B cell (primary cell): ENCODE results near the gene CDRT4. TPM values are rescaled to one million over a fixed set of nuclear protein-coding genes. Genes with fewer than 3 reads are reported as not detected.

Experiments
- ATAC-seq: fragments of 200-7000 bp; cut with Tn5 transposase; one replicate; pipeline ENCODE4 v1.10.0; 2021; ENCODE audit warnings: low read depth, mild to moderate bottlenecking, moderate number of reproducible peaks, moderate library complexity
- CTCF ChIA-PET: fragments of 350-600 bp; sonication (Branson Sonifier 250); formaldehyde crosslinking; loops from one replicate; lab custom pipeline; 2021; ENCODE audit warnings: antibody characterized with exemption, inconsistent platforms; lab: Charles Lee
- POLR2A ChIA-PET: fragments of 350-600 bp; sonication (Branson Sonifier 250); formaldehyde crosslinking; loops from one replicate; lab custom pipeline; 2021; ENCODE audit warnings: antibody characterized with exemption; lab: Charles Lee
- DNase-seq: peaks from one replicate; pipeline ENCODE4 v3.0.0; 2013
- H2AFZ ChIP-seq: 2 replicates; pipeline ENCODE4 v1.6.1; 2012; ENCODE audit warnings: mild to moderate bottlenecking, low read depth, low read length; ENCODE audit not compliant: insufficient read depth, poor library complexity, severe bottlenecking
- H3K27ac ChIP-seq, 2 donors: 1 replicate in 1 of 2; 2 replicates in 1 of 2; pipeline ENCODE4 v1.5.1; 2012 to 2013; ENCODE audit warnings: low read length in 2 of 2, mild to moderate bottlenecking in 2 of 2, moderate library complexity in 1 of 2
- H3K27me3 ChIP-seq, 4 experiments: fragments of 200-600 bp in 1 of 4; sonication (generic) in 1 of 4; replicated peaks in 1 of 4; 1 replicate in 2 of 4; 2 replicates in 2 of 4; pipeline versions ENCODE4 v1.6.1 to v1.7.0; 2013 to 2016; ENCODE audit warnings: low read length in 3 of 4, mild to moderate bottlenecking in 2 of 4, mixed read lengths in 1 of 4, moderate library complexity in 1 of 4; ENCODE audit not compliant: insufficient read depth in 4 of 4, control insufficient read depth in 3 of 4; ENCODE audit errors: control extremely low read depth in 1 of 4
- H3K36me3 ChIP-seq, 2 experiments: replicated peaks in 1 of 2; 1 replicate in 1 of 2; 2 replicates in 1 of 2; pipeline versions ENCODE4 v1.6.1 to v1.7.1; 2013; ENCODE audit warnings: low read length in 1 of 2; ENCODE audit not compliant: insufficient read depth in 2 of 2, control insufficient read depth in 1 of 2; ENCODE audit errors: control extremely low read depth in 1 of 2, extremely low read depth in 1 of 2
- H3K4me1 ChIP-seq, 2 donors: fragments of 200-600 bp in 1 of 2; sonication (generic) in 1 of 2; 1 replicate in 1 of 2; 2 replicates in 1 of 2; pipeline versions ENCODE4 v1.5.1 to v1.6.1; 2013 to 2017; ENCODE audit warnings: low read length in 2 of 2; ENCODE audit not compliant: control insufficient read depth in 2 of 2, insufficient read depth in 2 of 2
- H3K4me2 ChIP-seq: replicated peaks from 2 replicates; pipeline ENCODE3; 2012; ENCODE audit warnings: mild to moderate bottlenecking, low read depth, low read length; ENCODE audit not compliant: poor library complexity, severe bottlenecking
- H3K4me3 ChIP-seq, 5 experiments: fragments of 200-600 bp in 1 of 5; sonication (generic) in 1 of 5; 1 replicate in 3 of 5; 2 replicates in 2 of 5; pipeline versions ENCODE4 v1.5.1 to v1.7.0; 2011 to 2016; ENCODE audit warnings: low read length in 4 of 5, mild to moderate bottlenecking in 4 of 5, low read depth in 2 of 5, control low read depth in 1 of 5, moderate library complexity in 1 of 5; ENCODE audit not compliant: insufficient read depth in 1 of 5; ENCODE audit errors: control extremely low read depth in 1 of 5, extremely low read depth in 1 of 5
- H3K79me2 ChIP-seq: fragments of 200-600 bp; sonication (generic); one replicate; pipeline ENCODE4 v1.6.0; 2016; ENCODE audit warnings: low read length; ENCODE audit not compliant: control insufficient read depth, insufficient read depth
- H3K9ac ChIP-seq: fragments of 200-600 bp; sonication (generic); 2 replicates; pipeline ENCODE4 v1.6.1; 2017; ENCODE audit warnings: mild to moderate bottlenecking, low read length, moderate library complexity
- H3K9me3 ChIP-seq, 3 donors: one replicate each; pipeline versions ENCODE4 v1.6.1 to v1.7.1; 2013; ENCODE audit warnings: low read length in 2 of 3; ENCODE audit not compliant: control insufficient read depth in 2 of 3, insufficient read depth in 1 of 3; ENCODE audit errors: control extremely low read depth in 1 of 3
- H4K20me1 ChIP-seq: 2 replicates; pipeline ENCODE4 v1.6.0; 2012; ENCODE audit warnings: mild to moderate bottlenecking, low read length; ENCODE audit not compliant: insufficient read depth, control insufficient read depth, poor library complexity, severe bottlenecking
- H3K27ac Mint-ChIP-seq: one replicate; pipeline ENCODE4 v1.8.0; 2021; ENCODE audit warnings: mixed read lengths
- H3K27me3 Mint-ChIP-seq: one replicate; pipeline ENCODE4 v1.8.0; 2021; ENCODE audit warnings: mixed read lengths
- H3K4me1 Mint-ChIP-seq: one replicate; pipeline ENCODE4 v1.8.0; 2021; ENCODE audit warnings: mixed read lengths
- H3K4me3 Mint-ChIP-seq: one replicate; pipeline ENCODE4 v1.8.0; 2021; ENCODE audit warnings: mixed read lengths
- H3K9me3 Mint-ChIP-seq: one replicate; pipeline ENCODE4 v1.8.0; 2022; ENCODE audit warnings: mixed read lengths; ENCODE audit not compliant: insufficient read depth
- EZH2 ChIP-seq: IDR thresholded peaks from 2 replicates; pipeline ENCODE4 v1.6.1; 2012; ENCODE audit warnings: borderline replicate concordance, low read depth, mild to moderate bottlenecking, moderate library complexity, low read length; ENCODE audit not compliant: insufficient read depth, poor library complexity, severe bottlenecking
- whole genome bisulfite sequencing: methylation state at CpG from one replicate; pipeline ENCODE4 v1.1.5; 2013; ENCODE audit warnings: missing lambda C conversion rate; ENCODE audit not compliant: insufficient coverage; 5-methylcytosine and 5-hydroxymethylcytosine counted together
- intact Hi-C: fragments of 100-400 bp; cut with micrococcal nuclease; formaldehyde crosslinking; loops from one replicate; pipeline ENCODE4 v1.10.0; 2022
- polyA plus RNA-seq: library from polyadenylated mRNA; depleted of rRNA; stranded (reverse); fragments of >200 nt; gene quantifications from 2 replicates; pipeline ENCODE4 v1.2.3, GENCODE V29; 2012
- total RNA-seq, 2 donors: library from RNA; stranded (reverse); fragments of 120-200 nt in 1 of 2; gene quantifications; 1 replicate in 1 of 2; 2 replicates in 1 of 2; pipeline versions ENCODE4 v1.2.3 to v1.2.4, GENCODE V29; 2013 to 2022
- TF ChIP-seq, protein P1 (sequence below): fragments of 200-600 bp; IDR thresholded peaks from one replicate; pipeline ENCODE4 v1.8.0; 2022; ENCODE audit warnings: antibody characterized with exemption, mild to moderate bottlenecking

The CDRT4 gene
- total and polyA plus RNA-seq, 2 donors (not counting 1 experiment from before 2014, with no cell fraction given): 11.6 to 23.0 TPM

DNA sequence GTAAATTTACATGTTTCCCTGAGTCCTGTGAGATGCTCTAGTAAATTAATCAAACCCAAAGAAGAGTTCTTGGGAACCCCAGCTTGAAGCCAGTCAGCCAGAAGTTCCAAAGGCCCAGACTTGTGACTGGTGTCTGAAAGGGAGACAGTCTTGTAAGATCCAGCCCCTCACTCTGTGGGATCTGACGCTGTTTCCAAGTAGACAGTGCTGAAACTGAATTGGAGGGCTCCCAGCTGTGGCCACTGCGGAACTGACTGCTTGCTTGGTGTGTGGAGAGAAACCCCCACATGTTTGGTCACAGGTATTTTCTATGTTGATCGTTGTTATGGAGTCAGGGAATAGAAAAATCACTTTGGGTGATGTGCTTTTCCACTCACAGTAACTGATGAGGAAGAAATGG is 5.5 kb upstream of the CDRT4 start:
- ChIA-PET POLR2A (no interaction called here), CTCF (no interaction called here)
- ATAC-seq: no peak
- DNase-seq: no peak
- Histone ChIP-seq H3K27ac (no peak overlapping the region), H4K20me1 (no peaks in the 10 kb centered on the region), H3K79me2 (no peaks in the 10 kb centered on the region), H3K4me1 (no peaks in the 10 kb centered on the region), H3K36me3 (no peaks in the 10 kb centered on the region), H3K4me2 (no peak overlapping the region), H3K4me3 (no peak overlapping the region), H3K9me3 (no peaks in the 10 kb centered on the region), H3K27me3 (no peaks in the 10 kb centered on the region), H2AFZ (no peak overlapping the region), H3K9ac (no peak overlapping the region)
- Mint-ChIP-seq H3K4me1 (no peaks in the 10 kb centered on the region), H3K27ac (no peak overlapping the region), H3K4me3 (no peak overlapping the region), H3K27me3 (no peaks in the 10 kb centered on the region), H3K9me3 (no peaks in the 10 kb centered on the region)
- WGBS: 86% methylated on average over 1 of the region's 3 CpGs
- TF ChIP-seq, protein P1, sequence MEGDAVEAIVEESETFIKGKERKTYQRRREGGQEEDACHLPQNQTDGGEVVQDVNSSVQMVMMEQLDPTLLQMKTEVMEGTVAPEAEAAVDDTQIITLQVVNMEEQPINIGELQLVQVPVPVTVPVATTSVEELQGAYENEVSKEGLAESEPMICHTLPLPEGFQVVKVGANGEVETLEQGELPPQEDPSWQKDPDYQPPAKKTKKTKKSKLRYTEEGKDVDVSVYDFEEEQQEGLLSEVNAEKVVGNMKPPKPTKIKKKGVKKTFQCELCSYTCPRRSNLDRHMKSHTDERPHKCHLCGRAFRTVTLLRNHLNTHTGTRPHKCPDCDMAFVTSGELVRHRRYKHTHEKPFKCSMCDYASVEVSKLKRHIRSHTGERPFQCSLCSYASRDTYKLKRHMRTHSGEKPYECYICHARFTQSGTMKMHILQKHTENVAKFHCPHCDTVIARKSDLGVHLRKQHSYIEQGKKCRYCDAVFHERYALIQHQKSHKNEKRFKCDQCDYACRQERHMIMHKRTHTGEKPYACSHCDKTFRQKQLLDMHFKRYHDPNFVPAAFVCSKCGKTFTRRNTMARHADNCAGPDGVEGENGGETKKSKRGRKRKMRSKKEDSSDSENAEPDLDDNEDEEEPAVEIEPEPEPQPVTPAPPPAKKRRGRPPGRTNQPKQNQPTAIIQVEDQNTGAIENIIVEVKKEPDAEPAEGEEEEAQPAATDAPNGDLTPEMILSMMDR: no peak
- TF ChIP-seq EZH2: no peak
- intact Hi-C loops: no loop called here

DNA sequence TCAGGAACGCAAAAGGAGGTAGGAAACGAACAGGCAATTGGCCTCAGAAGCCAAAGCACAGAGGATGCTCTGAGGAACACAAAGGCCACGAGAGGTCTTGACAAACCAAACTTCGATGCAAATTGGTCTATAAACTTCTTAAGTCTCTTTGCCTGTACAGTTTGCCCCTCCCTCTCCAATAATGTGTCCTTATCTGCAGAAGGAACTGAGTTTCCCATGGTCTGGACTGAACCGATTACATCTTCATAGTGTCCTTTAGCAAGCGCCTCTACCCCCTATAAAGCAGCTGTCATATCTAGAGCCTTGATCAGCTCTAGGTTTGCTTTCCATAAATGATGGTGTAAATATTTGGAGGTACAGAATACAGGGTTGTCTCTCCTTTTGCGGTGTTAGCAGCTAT is 3.1 kb upstream of the CDRT4 start:
- H2AFZ ChIP-seq: no peak overlapping the region

More for the DNA sequence above, 3.1 kb upstream of the CDRT4 start:
- H3K27ac ChIP-seq: no peak overlapping the region
- no peaks in the 10 kb centered on the region for H3K27me3 ChIP-seq
- no peaks in the 10 kb centered on the region for H3K4me1 Mint-ChIP-seq
- TF ChIP-seq, protein P1: no peak
- no peak for TF ChIP-seq EZH2
- H3K27me3 Mint-ChIP-seq: no peaks in the 10 kb centered on the region
- intact Hi-C loops: no loop called here
- no peak overlapping the region for H3K4me3 Mint-ChIP-seq
- ATAC-seq (no peak), DNase-seq (no peak)
- POLR2A ChIA-PET: no interaction called here
- no peaks in the 10 kb centered on the region for H3K36me3 ChIP-seq
- H4K20me1 ChIP-seq: no peaks in the 10 kb centered on the region
- no peak overlapping the region for H3K9ac ChIP-seq
- 83% methylated on average over 4 of the region's 7 CpGs for WGBS
- no peak overlapping the region for H3K27ac Mint-ChIP-seq
- H3K9me3 Mint-ChIP-seq: no peaks in the 10 kb centered on the region
- H3K4me3 ChIP-seq: no peak overlapping the region
- H3K4me1 ChIP-seq: no peaks in the 10 kb centered on the region
- H3K9me3 ChIP-seq: no peaks in the 10 kb centered on the region
- H3K4me2 ChIP-seq: no peak overlapping the region
- CTCF ChIA-PET: interaction anchor here (1.4 kb wide), 1 partner anchor 33 kb away, joined by 5 read pairs; no protein-coding TSS in a partner anchor
- no peaks in the 10 kb centered on the region for H3K79me2 ChIP-seq
